HFFc6 (cell line): ENCODE results near the gene TRIP6. TPM values are rescaled to one million over a fixed set of nuclear protein-coding genes. Genes with fewer than 3 reads are reported as not detected.

ENCODE experiments used
- DNase-seq: peaks from one replicate; pipeline ENCODE4 v3.0.0-alpha.2; 2018
- H3K27ac Mint-ChIP-seq: 2 replicates; pipeline ENCODE4 v1.8.0; 2020; ENCODE audit warnings: mild to moderate bottlenecking, mixed read lengths
- H3K27me3 Mint-ChIP-seq: 2 replicates; pipeline ENCODE4 v1.8.0; 2021; ENCODE audit warnings: mild to moderate bottlenecking, moderate library complexity, mixed read lengths; ENCODE audit not compliant: insufficient read depth
- H3K36me3 Mint-ChIP-seq: 2 replicates; pipeline ENCODE4 v1.8.0; 2021; ENCODE audit warnings: low read depth, mixed read lengths
- H3K4me1 Mint-ChIP-seq: 2 replicates; pipeline ENCODE4 v1.8.0; 2020; ENCODE audit warnings: low read depth, mixed read lengths
- H3K4me3 Mint-ChIP-seq: 2 replicates; pipeline ENCODE4 v1.8.0; 2020; ENCODE audit warnings: mild to moderate bottlenecking, moderate library complexity, mixed read lengths
- H3K9me3 Mint-ChIP-seq: 2 replicates; pipeline ENCODE4 v1.8.0; 2020; ENCODE audit warnings: mild to moderate bottlenecking, mixed read lengths
- long read RNA-seq: library from polyadenylated mRNA; unstranded; transcript quantifications from one replicate; pipeline ENCODE4 v2.0.0, GENCODE V29; 2019
- total RNA-seq, 6 experiments: library from RNA; stranded (reverse); fragmentation: NEBNext Ultra II Directional; extraction: Animal tissue kit (Norgen Biotek cat#: 25700); gene quantifications; 2 replicates in 1 of 6; 3 replicates in 5 of 6; pipeline ENCODE4 v1.2.3, GENCODE V29; 2021
- TF ChIP-seq, protein P1 (sequence below): fragments of 200-600 bp; sonication (generic); IDR thresholded peaks from 2 replicates; pipeline ENCODE4 v1.5.0; 2021; ENCODE audit warnings: antibody characterized with exemption, mild to moderate bottlenecking

The TRIP6 gene, protein sequence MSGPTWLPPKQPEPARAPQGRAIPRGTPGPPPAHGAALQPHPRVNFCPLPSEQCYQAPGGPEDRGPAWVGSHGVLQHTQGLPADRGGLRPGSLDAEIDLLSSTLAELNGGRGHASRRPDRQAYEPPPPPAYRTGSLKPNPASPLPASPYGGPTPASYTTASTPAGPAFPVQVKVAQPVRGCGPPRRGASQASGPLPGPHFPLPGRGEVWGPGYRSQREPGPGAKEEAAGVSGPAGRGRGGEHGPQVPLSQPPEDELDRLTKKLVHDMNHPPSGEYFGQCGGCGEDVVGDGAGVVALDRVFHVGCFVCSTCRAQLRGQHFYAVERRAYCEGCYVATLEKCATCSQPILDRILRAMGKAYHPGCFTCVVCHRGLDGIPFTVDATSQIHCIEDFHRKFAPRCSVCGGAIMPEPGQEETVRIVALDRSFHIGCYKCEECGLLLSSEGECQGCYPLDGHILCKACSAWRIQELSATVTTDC
- 100 to 1,000 TPM; 125 to 148 (median 140) TPM for total RNA-seq
- long read RNA-seq, transcript TRIP6-209 (8 exons, 1,303 nt), result minor isoform, 6 of 131 reads
- long read RNA-seq, transcript TRIP6-201 (9 exons, 1,942 nt), result major isoform, 105 of 131 reads
- long read RNA-seq, partial matches to known transcripts, result 15 of 131 reads
- long read RNA-seq, other reads (novel, unspliced or antisense), result 5 of 131 reads

DNA sequence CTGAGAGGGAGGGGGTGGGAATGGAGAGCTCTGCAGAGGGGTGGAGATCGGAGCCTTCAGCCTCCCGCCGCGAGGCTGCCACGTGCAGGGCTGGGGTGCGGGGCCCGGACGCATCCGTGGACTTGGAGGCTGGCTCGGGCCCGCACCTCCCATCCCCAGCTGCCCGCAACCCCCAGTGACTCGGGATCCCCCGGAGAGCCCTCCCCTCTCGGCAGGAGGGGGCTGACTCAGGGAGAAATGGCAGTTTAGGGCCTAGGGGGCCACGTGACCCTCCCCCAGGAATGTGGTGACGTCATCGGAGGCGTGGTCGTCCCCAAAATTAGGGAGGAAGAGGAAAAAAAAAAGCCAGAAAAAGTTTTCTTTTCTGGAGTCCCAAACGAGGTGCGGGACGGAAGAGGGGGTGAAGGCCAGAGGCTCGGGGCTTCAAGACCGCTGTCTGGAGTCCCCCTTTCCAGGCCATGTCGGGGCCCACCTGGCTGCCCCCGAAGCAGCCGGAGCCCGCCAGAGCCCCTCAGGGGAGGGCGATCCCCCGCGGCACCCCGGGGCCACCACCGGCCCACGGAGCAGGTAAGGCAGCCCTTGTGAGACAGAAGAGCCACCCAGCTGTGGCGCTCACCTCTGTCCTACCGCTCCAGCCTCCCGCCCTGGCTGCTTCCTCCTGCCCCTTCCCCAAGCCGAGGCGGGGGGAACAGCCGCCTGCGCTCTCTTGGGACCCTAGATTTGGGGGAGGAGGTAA, at the start of gene TRIP6:
Gene TRIP6, plus strand, starts transcription at position 348 of the 736 bp plus-strand sequence. Its CDS starts 111 bp downstream, at position 459.
- no peaks in the 10 kb centered on the region for H3K9me3 Mint-ChIP-seq
- H3K4me1 Mint-ChIP-seq, result peaks cover 18% of the 10 kb centered on the region
- peak; percentile 84 for DNase-seq
- TF ChIP-seq, protein P1, sequence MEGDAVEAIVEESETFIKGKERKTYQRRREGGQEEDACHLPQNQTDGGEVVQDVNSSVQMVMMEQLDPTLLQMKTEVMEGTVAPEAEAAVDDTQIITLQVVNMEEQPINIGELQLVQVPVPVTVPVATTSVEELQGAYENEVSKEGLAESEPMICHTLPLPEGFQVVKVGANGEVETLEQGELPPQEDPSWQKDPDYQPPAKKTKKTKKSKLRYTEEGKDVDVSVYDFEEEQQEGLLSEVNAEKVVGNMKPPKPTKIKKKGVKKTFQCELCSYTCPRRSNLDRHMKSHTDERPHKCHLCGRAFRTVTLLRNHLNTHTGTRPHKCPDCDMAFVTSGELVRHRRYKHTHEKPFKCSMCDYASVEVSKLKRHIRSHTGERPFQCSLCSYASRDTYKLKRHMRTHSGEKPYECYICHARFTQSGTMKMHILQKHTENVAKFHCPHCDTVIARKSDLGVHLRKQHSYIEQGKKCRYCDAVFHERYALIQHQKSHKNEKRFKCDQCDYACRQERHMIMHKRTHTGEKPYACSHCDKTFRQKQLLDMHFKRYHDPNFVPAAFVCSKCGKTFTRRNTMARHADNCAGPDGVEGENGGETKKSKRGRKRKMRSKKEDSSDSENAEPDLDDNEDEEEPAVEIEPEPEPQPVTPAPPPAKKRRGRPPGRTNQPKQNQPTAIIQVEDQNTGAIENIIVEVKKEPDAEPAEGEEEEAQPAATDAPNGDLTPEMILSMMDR, result no peak
- H3K27me3 Mint-ChIP-seq, result peaks cover under 1% of the 10 kb centered on the region; the same call in 1 of the 2 replicates
- peak within 1 kb of the TSS; percentile 95 for H3K27ac Mint-ChIP-seq
- peak within 1 kb of the TSS; percentile 96 for H3K4me3 Mint-ChIP-seq
- peaks cover 20% of the 10 kb centered on the region for H3K36me3 Mint-ChIP-seq

DNA sequence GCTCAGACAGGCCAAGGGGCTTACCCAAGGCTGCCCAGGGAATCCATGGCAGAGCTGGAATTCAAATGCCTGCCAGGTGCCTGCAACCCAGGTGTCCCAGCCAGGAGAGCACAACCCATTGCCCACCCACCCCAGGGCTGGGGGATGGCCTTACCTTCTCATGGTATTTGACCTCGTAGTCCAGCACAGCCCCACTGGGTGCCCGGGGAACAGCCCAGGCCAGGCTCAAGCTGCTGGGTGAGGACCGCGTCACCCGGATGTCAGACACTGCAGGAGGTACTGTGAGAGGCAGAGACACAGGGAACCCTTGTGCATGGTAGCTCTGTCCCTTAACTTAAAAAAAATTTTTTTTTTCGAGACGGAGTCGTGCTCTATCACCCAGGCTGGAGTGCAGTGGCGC, 48.8 kb upstream of the TRIP6 start:
- H3K27me3 Mint-ChIP-seq, result peaks cover 2% of the 10 kb centered on the region
- no peak overlapping the region for H3K4me3 Mint-ChIP-seq
- TF ChIP-seq, protein P1, result no peak
- no peaks in the 10 kb centered on the region for H3K9me3 Mint-ChIP-seq
- no peaks in the 10 kb centered on the region for H3K4me1 Mint-ChIP-seq
- H3K36me3 Mint-ChIP-seq, result no peaks in the 10 kb centered on the region
- no peak overlapping the region for H3K27ac Mint-ChIP-seq
- DNase-seq, result no peak

DNA sequence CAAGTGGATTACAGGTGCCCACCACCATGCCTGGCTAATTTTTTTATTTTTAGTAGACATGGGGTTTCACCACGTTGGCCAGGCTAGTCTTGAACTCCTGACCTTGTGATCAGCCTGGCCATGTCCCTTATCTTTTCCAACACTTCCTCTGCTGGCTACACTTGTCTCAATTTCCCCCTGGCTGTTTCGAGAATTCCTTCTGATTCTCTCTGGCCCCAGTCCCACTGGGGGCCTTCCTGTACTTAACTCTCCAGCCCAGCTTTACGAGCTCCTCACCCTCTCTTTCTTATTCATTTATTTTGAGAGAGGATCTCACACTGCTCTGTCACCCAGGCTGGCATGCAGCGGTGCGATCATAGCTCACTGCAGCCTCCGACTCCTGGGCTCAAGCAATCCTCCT, 48.4 kb upstream of the TRIP6 start:
- Mint-ChIP-seq H3K9me3 (no peaks in the 10 kb centered on the region), H3K27ac (no peak overlapping the region), H3K36me3 (no peaks in the 10 kb centered on the region), H3K4me1 (no peaks in the 10 kb centered on the region), H3K4me3 (no peak overlapping the region), H3K27me3 (peaks cover 4% of the 10 kb centered on the region; the same call in 1 of the 2 replicates)
- TF ChIP-seq, protein P1, result no peak
- DNase-seq, result no peak

DNA sequence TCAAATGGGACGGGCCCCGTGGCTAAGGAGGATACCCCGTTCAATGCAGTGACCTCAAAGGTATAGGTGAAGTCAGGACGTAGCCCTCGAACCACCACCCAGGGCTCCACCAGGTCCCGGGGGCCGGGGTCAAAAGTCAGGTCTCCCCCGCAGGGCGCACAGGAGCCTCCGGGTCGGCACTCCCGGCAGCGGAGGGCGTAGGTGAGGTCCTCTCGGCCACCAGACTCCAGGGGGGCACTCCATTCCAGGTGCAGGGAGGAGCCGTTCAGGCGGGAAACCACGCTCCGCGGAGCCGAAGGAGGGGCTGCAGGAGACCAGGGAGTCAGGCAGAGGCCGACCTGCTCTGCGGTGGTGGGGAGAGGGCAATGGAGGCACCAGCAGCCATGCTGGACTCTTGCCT, 47.6 kb upstream of the TRIP6 start:
- no peak for DNase-seq
- Mint-ChIP-seq H3K9me3 (no peaks in the 10 kb centered on the region), H3K27me3 (peaks cover 6% of the 10 kb centered on the region), H3K27ac (no peak overlapping the region), H3K4me1 (peaks cover 3% of the 10 kb centered on the region; the same call in 1 of the 2 replicates), H3K4me3 (no peak overlapping the region), H3K36me3 (no peaks in the 10 kb centered on the region)
- TF ChIP-seq, protein P1, result no peak
